ENCODE data around the gene AUP1.
"Not testable (repeated sequence)": the region's sequence is repeated elsewhere in the genome, so short reads cannot be mapped to it uniquely, and the experiment has no call there.

The AUP1 gene

DNA sequence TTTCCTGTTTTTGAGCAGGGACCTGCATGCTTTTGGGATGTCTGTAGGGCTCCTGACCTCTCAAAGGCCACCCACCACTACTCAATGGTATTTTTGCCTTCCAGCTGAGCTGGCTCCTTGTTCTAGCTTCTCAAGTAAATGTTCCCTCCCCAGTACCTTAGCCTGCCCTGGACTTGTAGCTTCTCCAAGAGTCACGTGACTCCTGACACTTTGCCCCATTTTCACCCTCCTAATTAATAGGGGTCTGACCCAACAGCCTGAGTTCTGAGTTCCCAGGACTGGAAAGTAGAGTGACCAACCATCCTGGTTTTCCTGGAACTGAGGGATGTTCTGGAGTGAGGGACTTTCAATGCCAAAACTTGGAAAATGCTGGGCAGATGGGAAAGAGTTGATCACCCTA lies 34.1 kb downstream of the AUP1 start:
- no peak for DNase-seq

DNA sequence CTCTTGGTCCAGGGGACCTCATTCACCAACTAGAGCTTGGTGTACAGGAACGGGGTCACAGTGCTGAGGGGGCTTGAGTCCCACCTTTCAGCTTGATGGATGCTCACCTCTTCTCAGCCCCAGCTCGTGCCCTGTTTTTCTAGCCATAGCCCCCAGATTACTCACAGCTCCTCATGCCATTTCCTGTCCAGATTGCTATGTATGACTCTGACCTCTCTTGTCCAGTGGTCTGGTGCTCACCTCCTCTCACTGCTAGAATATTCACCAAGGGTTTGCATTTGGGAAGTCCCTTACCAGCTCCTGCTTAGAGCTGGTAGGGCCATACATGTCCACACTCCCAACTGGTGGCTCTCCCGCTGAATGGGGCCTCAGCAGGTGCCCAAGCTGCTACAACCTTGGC lies 36.0 kb downstream of the AUP1 start:
- DNase-seq, result no peak

DNA sequence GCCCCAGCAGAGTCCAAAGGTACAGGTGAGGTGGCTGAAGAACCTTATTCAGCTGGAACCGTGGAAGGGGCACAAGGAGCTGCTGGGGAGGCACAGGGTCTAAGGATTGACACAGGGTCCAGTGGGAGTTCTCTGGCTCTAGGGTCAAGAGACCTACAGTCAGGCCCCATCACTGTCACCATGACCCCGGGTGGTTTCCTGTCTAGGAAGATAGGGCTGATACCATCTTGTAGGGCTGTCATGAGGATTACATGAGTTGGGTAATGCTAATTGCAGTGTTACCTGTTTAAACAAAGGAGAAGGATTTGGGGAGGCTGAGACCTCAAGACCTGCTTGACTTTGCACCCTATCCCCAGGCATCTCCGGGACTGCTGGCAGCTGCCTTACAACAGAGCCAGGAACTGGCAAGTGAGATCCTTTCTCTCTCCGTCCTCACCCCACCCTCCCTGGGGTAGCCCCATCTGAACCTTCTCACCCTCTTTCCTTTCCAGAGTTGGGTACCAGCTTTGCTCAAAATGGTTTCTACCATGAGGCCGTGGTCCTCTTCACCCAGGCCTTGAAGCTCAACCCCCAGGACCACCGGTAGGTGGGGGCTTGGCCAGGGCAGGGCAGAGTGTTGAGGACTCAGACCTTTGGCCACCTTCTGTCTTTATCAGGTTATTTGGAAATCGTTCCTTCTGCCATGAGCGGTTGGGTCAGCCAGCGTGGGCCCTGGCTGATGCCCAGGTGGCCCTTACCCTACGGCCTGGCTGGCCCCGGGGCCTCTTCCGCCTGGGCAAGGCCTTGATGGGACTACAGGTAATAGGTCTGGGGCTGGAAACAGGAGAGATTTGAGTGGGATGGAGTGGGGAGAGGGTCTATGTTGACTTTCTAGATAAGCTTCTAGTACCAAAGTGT lies 37.6 kb downstream of the AUP1 start:
- no peak for DNase-seq

DNA sequence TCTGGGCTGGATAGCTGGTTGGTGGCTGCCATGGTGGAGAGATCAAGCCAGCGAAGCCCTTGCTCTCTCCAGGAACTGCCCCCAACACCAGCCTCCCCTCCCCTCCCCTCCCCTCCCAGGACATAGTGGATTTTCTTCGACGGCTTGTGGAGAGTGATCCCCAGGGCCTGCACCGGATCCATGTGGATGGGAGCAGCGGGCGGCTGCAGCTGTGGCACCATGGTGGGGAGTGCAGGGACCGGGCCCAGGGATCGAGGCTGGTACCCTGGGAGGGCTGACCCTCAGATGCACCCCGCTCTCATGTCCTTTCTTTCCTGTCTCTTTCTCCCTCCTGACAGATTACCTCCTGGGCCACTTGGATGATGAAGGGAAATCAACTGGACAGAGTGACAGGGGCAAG lies 39.6 kb downstream of the AUP1 start:
- no peak for DNase-seq

DNA sequence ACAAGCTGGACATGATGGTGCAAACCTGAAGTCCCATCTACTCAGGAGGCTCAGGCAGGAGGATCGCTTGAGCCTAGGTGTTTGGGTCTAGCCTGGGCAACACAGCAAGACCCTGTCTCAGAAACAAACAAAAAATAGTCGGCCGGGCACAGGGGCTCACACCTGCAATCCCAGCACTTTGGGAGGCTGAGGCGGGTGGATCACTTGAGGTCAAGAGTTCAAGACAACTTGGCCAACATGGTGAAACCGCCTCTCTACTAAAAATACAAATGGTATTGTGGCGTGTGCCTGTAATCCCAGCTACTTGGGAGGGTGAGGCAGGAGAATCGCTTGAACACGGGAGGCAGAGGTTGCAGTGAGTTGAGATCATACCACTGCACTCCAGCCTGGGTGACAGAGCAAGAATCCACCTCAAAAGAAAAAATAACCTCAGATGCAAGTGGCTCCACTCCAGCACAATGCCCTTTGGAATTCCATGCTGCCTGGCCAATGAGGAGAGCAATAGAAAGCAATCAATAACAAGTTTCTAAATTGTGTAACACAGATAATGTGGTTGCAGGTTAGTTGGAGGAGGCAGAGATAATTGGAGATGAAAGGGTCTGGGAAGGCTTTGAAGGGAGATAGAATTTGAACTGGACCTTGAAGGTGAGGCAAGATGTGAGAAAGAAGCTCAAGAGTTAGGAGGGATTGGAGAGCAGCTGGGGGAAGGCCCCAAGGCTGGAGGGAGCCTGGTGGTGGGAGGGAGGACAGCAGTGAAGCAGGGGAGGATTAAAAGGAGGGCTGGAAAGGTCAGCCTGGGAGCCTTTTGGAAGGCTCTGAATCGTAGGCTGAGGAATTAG lies 40.6 kb downstream of the AUP1 start:
- DNase-seq, result no peak

DNA sequence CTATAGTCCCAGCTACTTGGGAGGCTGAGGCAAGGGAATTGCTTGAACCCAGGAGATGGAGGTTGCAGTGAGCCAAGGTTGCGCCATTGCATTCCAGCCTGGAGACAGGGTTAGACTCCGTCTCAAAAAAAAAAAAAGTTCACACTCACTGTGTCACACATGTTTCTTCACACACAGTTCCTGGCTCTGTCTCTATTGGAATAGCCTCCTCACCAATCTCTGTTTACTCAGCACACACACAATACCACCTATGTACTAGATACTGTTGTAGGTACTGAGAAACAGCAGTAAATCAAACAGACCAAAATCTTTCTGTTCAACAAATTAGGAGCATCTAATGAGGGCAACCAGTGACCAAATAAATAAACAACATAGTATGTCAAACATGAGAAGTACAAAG lies 43.4 kb downstream of the AUP1 start:
- no peak for DNase-seq

DNA sequence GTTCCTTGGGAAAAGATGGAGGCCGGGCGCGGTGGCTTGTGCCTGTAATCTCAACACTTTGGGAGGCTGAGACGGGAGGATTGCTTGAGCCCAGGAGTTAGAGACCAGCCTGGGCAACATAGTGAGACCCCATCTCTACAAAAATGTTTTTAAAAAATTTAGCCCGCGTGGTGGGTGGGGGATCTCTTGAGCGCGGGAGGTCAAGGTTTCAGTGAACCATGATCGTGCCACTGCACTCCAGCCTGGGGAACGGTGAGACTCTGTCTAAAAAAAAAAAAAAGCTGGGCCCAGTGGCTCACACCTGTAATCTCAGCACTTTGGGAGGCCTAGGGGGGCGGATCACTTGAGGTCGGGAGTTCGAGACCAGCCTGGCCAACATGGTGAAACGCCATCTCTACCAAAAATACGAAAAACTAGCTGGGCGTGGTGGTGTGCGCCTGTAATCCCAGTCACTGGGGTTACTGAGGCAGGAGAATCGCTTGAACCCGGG lies 45.8 kb downstream of the AUP1 start:
- DNase-seq, result not testable (repeated sequence)

DNA sequence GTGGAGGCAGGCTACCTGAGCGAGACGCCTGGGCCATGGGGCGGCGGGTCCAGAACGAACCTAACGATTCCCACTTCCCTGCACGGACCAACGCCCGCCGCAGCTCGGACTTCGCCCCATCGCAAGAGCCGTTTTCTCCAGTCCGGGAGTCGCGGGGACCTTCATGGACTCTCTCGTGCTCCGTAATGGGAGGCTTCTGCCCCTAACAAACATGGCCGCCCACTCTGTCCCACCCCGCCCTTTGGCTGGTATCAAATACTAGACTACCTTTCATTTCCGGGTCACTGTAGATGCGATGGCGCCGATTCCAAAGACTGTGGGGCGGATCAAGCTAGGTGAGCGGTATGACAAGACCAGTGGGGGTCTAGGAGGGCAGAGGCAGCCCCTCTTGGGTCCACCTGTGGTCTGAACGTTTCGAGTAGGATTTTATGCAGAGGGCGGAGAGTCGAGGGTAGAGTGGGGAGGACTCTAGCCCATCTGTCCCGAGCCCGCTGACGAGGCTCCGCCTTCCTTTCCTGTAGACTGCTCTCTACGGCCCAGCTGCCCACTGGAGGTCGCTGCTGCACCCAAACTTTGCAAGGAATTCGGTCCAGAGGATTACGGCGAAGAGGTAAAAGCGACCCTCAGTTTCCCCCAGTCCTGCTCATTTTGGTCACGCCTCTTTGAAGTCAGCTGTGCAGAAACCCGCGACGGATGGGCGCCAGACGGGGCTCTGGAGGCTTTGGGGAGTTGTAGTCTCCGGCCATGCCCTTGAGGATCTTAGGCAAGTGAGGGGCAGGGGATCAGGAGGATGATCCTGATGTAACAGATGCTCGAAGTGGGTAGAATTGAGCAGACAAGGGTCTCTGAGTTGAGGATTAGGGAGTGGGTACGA lies 46.5 kb downstream of the AUP1 start, which contains the start of the genes CCDC142 and TTC31:
Gene CCDC142, minus strand, starts transcription at position 198 of the 874 bp plus-strand sequence. Its CDS starts 161 bp downstream, at position 37.
Gene TTC31, plus strand, starts transcription at position 281 of the 874 bp plus-strand sequence. Its CDS starts 15 bp downstream, at position 296.
- DNase-seq, result peak; percentile 95

DNA sequence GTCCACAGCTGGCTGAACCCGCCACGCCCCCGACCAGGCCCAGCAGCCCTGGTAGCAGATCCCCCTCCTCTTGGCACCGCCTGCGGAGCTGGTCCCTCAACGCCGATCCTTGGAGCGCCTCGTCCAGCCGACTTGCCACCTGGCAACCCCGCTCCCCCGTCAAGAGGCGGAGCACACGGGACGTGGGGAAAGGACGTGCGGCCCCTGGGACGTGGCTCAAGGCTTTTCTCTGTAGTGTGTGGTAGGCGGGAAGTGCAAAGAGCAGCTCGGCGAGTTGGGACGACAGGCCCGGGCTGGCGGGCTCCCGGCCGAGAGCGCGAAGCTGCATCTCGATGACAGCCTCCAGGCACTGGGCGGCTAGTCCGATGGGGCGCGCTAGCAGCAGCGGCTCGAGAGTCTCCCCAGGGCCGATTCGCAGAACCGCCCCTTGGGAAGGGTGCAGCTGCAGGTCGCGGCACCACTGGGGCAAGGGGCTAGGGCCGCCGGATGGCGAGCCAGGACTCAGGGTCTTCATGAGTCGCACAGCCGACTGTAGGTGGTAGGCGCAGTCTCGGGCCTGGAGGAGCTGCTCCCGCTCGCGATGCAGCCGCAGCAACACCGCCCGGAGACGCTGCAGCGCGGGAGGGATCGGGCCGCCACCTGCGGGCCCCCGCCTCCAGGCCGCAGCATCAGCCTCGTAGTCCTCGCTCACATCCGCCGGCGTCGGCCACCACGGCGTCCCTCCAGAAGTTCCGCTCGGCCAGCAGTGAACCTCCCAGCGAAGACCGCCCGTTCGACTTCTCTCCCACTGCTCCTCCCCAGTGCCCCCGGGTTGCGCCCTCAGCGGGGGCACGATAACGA lies 47.3 kb downstream of the AUP1 start:
- peak; percentile 67 for DNase-seq

DNA sequence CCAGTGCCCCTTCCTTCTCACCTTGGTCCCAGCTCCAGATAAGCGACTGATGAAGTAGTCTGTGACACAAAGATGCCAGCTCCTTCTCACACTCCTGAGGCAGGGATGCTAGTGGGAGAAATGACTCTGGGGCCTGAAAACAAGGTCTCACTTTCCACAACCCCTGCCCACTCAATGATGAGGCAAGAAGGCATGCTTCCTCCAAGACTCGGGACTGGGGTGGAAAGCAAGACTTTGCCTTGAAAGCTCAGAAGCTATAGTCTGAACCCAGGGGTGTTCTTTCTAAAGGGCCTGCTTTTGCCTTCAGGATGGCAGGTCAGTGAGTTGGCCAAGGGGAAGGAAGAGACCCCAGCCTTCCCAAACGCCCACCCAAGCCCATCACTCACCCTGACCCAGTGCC lies 48.1 kb downstream of the AUP1 start:
- DNase-seq, result no peak
